GM13977 (cell line): Measurements from ENCODE around the gene NFATC2.

Source experiments
- DNase-seq: peaks from one replicate; pipeline ENCODE4 v3.0.0; 2012; ENCODE audit warnings: low spot score
- CTCF ChIP-seq: IDR thresholded peaks from 2 replicates; pipeline ENCODE4 v1.5.1; 2012; ENCODE audit warnings: mild to moderate bottlenecking, control low read depth; ENCODE audit not compliant: insufficient read depth; ENCODE audit errors: extremely low read depth, missing control alignments
- in situ Hi-C: fragments of 300-500 bp; cut with MboI; formaldehyde crosslinking; loops from one replicate; pipeline ENCODE4 v1.12.0; 2022; ENCODE audit warnings: low sequenced_read_pairs, low pct_unique_long_range_greater_than_20kb, mixed read lengths, inconsistent platforms; ENCODE audit not compliant: unreplicated experiment

The NFATC2 gene

DNA sequence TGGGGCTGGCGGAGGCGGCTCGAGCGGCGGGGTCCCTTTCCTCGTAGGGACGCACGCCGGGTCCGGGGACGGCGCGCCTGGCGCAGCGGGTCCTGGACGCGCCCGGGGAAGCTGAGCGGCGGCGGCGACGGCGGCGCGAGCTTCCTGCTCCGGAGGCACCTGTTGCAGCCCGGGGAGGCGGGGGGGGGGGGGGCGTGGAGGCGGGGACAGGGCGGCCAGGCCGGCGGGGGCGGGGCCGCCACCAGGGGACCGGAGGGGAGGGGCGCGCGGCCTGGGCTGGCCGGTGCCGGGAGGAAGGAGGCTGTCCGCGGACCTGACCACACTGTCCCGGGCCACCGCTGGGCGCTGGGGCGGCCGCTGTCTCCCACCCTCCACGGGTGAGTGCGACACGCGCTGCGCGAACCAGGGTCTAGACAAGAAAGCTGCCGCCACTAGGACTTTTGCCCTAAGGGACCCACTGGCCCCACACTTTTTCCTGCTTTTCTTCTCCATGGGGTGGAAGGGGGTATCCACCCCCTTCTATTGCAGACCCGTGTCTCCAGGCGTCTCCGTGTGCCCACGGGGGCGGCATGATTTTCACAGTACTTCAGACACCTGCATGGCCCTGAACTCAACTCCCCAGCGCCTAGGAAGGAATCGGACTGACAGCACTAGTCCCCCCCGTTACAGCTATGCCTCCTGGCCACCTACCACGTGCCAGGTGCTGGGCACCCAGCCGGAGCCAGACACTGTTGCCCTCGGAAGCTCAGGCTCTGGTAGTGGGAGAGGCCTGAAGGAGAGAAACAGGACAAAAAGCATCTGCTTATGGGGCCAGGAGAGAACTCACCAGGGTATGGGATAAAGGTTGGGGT is at the start of gene NFATC2:
Gene NFATC2, minus strand, starts transcription at position 149 of the 851 bp plus-strand sequence. CDS start 220 bp downstream, outside the sequence.
- in situ Hi-C loops, result no loop called here
- no peak for TF ChIP-seq CTCF
- peak; percentile 91 for DNase-seq

DNA sequence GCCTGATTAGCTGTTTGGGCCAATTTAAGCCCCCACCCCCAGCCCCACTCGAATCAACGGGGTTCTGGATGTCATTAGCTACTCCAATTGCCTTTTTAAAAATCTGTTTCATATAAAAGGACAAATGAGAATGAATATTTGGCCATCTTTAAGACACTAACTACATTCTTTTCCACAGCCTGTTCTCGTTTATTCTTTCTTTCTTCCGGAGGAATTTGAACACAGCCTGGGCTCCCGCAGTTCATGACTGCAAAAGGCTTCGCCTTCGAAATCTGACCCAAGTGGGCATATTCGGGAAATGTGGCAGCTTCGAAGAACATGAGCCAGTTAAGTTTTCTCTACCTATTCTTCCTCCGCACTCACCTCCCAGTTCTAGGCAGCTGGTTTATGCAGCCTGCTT is 49.4 kb upstream of the NFATC2 start:
- in situ Hi-C loops, result no loop called here
- no peak for TF ChIP-seq CTCF
- DNase-seq, result no peak

- no peak for DNase-seq
- TF ChIP-seq CTCF, result no peak
- in situ Hi-C loops, result no loop called here
Observed at GRCh38 chr20:51588762-51589161, 46.2 kb upstream of the NFATC2 start.

DNA sequence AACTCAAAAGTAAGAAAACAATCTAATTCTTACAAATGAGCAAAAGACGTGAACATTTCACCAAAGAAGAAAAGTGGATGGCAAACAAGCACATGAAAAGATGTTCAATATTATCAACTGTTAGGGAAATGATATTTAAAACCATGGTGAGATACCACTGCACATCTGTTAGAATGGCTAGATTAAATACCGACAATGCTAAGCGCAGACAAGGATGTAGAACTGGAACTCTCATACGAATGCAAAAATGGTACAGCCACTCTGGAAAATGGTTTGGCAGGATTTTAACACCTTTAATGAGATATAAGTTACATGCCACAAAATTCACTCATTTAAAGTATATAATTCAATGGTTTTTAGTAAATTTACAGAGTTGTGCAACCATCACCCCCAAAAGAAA is 44.6 kb upstream of the NFATC2 start:
- DNase-seq, result no peak
- in situ Hi-C loops, result no loop called here
- TF ChIP-seq CTCF, result no peak

- TF ChIP-seq CTCF, result no peak
- in situ Hi-C loops, result no loop called here
- DNase-seq, result no peak
Observed at GRCh38 chr20:51586005-51586440, 43.5 kb upstream of the NFATC2 start.

DNA sequence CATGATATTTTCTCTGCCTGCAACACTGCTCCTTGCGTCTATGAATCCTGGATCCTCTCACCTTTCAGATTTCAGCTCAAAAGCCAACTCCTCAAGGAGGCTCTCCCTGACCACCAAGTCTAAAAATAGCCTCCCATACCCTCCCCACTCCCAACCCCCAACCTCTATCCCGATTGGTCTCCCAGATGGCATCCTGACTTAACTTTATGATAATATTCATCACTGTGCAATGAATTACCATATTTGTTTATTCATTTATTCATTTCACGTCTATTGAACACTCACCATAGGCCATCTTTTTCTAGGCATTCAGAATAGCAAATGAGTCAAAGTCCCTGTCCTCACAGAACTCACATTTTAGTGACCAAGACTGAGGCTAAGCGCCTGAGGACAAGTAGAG is 42.6 kb upstream of the NFATC2 start:
- DNase-seq, result no peak
- in situ Hi-C loops, result no loop called here
- TF ChIP-seq CTCF, result no peak
